Thyroid gland (tissue), 4 donors: ENCODE results near the gene CPXM2. TPM values are rescaled to one million over a fixed set of nuclear protein-coding genes. Genes with fewer than 3 reads are reported as not detected.
A peak's percentile ranks its signal among the peaks of the same experiment; 100 is the strongest.

ENCODE experiments used
- DNase-seq, 2 donors: peaks; one replicate each; pipeline ENCODE4 v3.0.0-alpha.2; 2019
- H3K27ac ChIP-seq, 3 donors: fragments of 200-600 bp; sonication (generic); 1 replicate in 2 of 3; 2 replicates in 1 of 3; pipeline ENCODE4 v1.5.1; 2016 to 2019; ENCODE audit warnings: mild to moderate bottlenecking in 1 of 3, moderate library complexity in 1 of 3
- H3K27me3 ChIP-seq: fragments of 200-600 bp; sonication (generic); one replicate; pipeline ENCODE4 v1.5.1; 2019
- H3K36me3 ChIP-seq, 2 donors: fragments of 200-600 bp; sonication (generic); one replicate each; pipeline ENCODE4 v1.5.1; 2016 to 2019
- H3K4me1 ChIP-seq, 2 donors: fragments of 200-600 bp; sonication (generic); one replicate each; pipeline ENCODE4 v1.5.1; 2017 to 2019
- H3K4me3 ChIP-seq, 3 donors: fragments of 200-600 bp; sonication (generic); replicated peaks in 1 of 3; 1 replicate in 2 of 3; 2 replicates in 1 of 3; pipeline ENCODE4 v1.5.1; 2016; ENCODE audit warnings: mild to moderate bottlenecking in 1 of 3
- H3K9me3 ChIP-seq: fragments of 200-600 bp; sonication (generic); one replicate; pipeline ENCODE4 v1.5.1; 2017
- CTCF ChIP-seq, 6 experiments: fragments of 200-600 bp in 3 of 6; fragments of 450-650 bp in 3 of 6; sonication (generic) in 3 of 6; IDR thresholded peaks; one replicate each; pipeline ENCODE4 v1.5.1; 2016 to 2019; ENCODE audit warnings: antibody characterized with exemption in 6 of 6, mild to moderate bottlenecking in 2 of 6, inconsistent platforms in 1 of 6, moderate library complexity in 1 of 6
- POLR2A ChIP-seq, 2 donors: fragments of 450-650 bp; IDR thresholded peaks; one replicate each; pipeline ENCODE4 v1.6.1; 2017; ENCODE audit warnings: antibody characterized with exemption in 2 of 2, mild to moderate bottlenecking in 2 of 2, moderate library complexity in 1 of 2
- WGBS, 2 donors: methylation state at CpG; one replicate each; pipeline ENCODE4 v1.1.5; 2017; 5-methylcytosine and 5-hydroxymethylcytosine counted together
- intact Hi-C: fragments of 100-400 bp; cut with DNase I; formaldehyde crosslinking; loops from one replicate; pipeline ENCODE4 v1.15.1; 2023
- total RNA-seq, 4 donors: library from RNA; depleted of rRNA; stranded (reverse); fragments of >200 nt; gene quantifications; one replicate each; pipeline ENCODE4 v1.2.3, GENCODE V29; 2016

CPXM2 gene
- total RNA-seq, 4 donors from 2014 or later: 6.3 to 11.6 (median 8.5) TPM

GRCh38 chr10:123751342-123752134 is 140.1 kb downstream of the CPXM2 start:
- WGBS, 2 donors: 88 to 90% methylated on average over 10 of the region's 10 CpGs
- peaks cover 0 to 4% of the 10 kb centered on the region in 2 donors for H3K4me1 ChIP-seq
- H3K27me3 ChIP-seq: no peaks in the 10 kb centered on the region
- no peak for TF ChIP-seq CTCF (IDR thresholded peaks at IDR 0.05)
- no peak for TF ChIP-seq POLR2A (IDR thresholded peaks at IDR 0.05)
- H3K36me3 ChIP-seq: no peaks in the 10 kb centered on the region
- no peak for DNase-seq
- H3K27ac ChIP-seq: no peak overlapping the region
- intact Hi-C loops: no loop called here
- H3K9me3 ChIP-seq: no peaks in the 10 kb centered on the region
- H3K4me3 ChIP-seq: no peak overlapping the region

- intact Hi-C loops: no loop called here
- Histone ChIP-seq H3K27ac (no peak overlapping the region), H3K4me1 (peaks cover 0 to 4% of the 10 kb centered on the region in 2 donors), H3K4me3 (no peak overlapping the region), H3K36me3 (no peaks in the 10 kb centered on the region), H3K9me3 (no peaks in the 10 kb centered on the region), H3K27me3 (no peaks in the 10 kb centered on the region)
- no peak for DNase-seq
- TF ChIP-seq CTCF (IDR thresholded peaks at IDR 0.05): no peak
- TF ChIP-seq POLR2A (IDR thresholded peaks at IDR 0.05): no peak
- 94 to 96% methylated on average over 9 of the region's 9 CpGs for WGBS, 2 donors
Observed at GRCh38 chr10:123750901-123751300, 140.7 kb downstream of the CPXM2 start.

- WGBS, 2 donors: 42 to 48% methylated on average over 15 of the region's 15 CpGs
- intact Hi-C loops: no loop called here
- Histone ChIP-seq H3K36me3 (no peaks in the 10 kb centered on the region), H3K4me3 (no peak overlapping the region), H3K9me3 (no peaks in the 10 kb centered on the region), H3K27me3 (no peaks in the 10 kb centered on the region), H3K27ac (no peak overlapping the region), H3K4me1 (peaks cover 0 to 4% of the 10 kb centered on the region in 2 donors)
- TF ChIP-seq CTCF (IDR thresholded peaks at IDR 0.05) (no peak), POLR2A (IDR thresholded peaks at IDR 0.05) (no peak)
- DNase-seq: peak; percentile 25 to 34
Observed at GRCh38 chr10:123748711-123749110, 142.9 kb downstream of the CPXM2 start.

GRCh38 chr10:123747426-123747825 is 144.2 kb downstream of the CPXM2 start:
- TF ChIP-seq POLR2A (IDR thresholded peaks at IDR 0.05) (no peak), CTCF (IDR thresholded peaks at IDR 0.05) (no peak)
- H3K27ac ChIP-seq: no peak overlapping the region
- no peaks in the 10 kb centered on the region for H3K9me3 ChIP-seq
- DNase-seq: no peak
- no peak overlapping the region for H3K4me3 ChIP-seq
- H3K36me3 ChIP-seq: no peaks in the 10 kb centered on the region
- H3K4me1 ChIP-seq: peaks cover 0 to 4% of the 10 kb centered on the region in 2 donors
- no peaks in the 10 kb centered on the region for H3K27me3 ChIP-seq
- intact Hi-C loops: no loop called here
- 89 to 97% methylated on average over 1 to 3 of the region's 3 CpGs for WGBS, 2 donors

DNA sequence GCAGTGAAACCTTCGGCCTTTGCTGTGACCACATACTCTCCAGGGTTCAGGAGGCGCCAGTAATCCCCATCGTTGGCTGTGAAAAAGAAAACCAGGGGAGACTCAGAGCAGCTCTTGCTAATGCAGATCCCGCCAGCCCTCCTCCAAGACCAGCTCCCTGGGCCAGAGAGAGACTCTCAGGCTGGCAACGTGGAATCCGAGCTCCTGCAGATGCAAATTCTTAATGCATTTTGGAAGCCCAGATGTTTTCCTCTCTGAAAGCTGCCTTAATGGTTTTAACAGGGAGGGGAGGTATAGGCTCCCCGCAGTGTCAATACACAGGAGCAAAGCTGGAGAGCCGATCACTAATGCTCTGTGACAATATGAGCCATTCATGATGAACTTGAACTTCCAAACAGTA is 144.7 kb downstream of the CPXM2 start:
- TF ChIP-seq POLR2A (IDR thresholded peaks at IDR 0.05) (no peak), CTCF (IDR thresholded peaks at IDR 0.05) (no peak)
- H3K9me3 ChIP-seq: no peaks in the 10 kb centered on the region
- WGBS, 2 donors: 84 to 91% methylated on average over 7 to 8 of the region's 8 CpGs
- no peak for DNase-seq
- H3K4me1 ChIP-seq: peaks cover 0 to 4% of the 10 kb centered on the region in 2 donors
- H3K36me3 ChIP-seq: no peaks in the 10 kb centered on the region
- no peaks in the 10 kb centered on the region for H3K27me3 ChIP-seq
- H3K27ac ChIP-seq: no peak overlapping the region
- intact Hi-C loops: no loop called here
- H3K4me3 ChIP-seq: no peak overlapping the region
